Endothelial cell of umbilical vein (primary cell): ENCODE data around the gene TOX2. TPM values are rescaled to one million over a fixed set of nuclear protein-coding genes. Genes with fewer than 3 reads are reported as not detected.

Experiments used
- BruUV-seq: library from RNA; stranded (reverse); fragments of 400-500 nt; replicated peaks from 2 replicates; lab custom pipeline; 2021; lab: Mats Ljungman, UMichigan
- CTCF ChIA-PET: fragments of 300-600, 350-600 bp; sonication (Branson Sonifier 250); formaldehyde crosslinking; loops from one replicate; lab custom pipeline; 2021; ENCODE audit warnings: antibody characterized with exemption, inconsistent platforms; lab: Charles Lee
- POLR2A ChIA-PET: fragments of 300-600, 350-600 bp; sonication (Branson Sonifier 250); formaldehyde crosslinking; loops from one replicate; lab custom pipeline; 2021; ENCODE audit warnings: antibody characterized with exemption, inconsistent platforms; lab: Charles Lee
- DNase-seq: peaks from one replicate; pipeline ENCODE4 v3.0.0-alpha.2; 2011; ENCODE audit warnings: low read depth, low spot score
- FAIRE-seq: peaks from 2 replicates; lab custom pipeline; 2011; peaks lifted over from hg19 to GRCh38; lab: Jason Lieb, UNC
- H2AFZ ChIP-seq: 2 replicates; pipeline ENCODE4 v1.6.0; 2012; ENCODE audit warnings: low read depth, low read length, control low read depth, inconsistent platforms
- H3K27ac ChIP-seq: 2 replicates; pipeline ENCODE4 v1.5.1; 2011; ENCODE audit warnings: low read depth, mild to moderate bottlenecking, control low read depth, low read length, moderate library complexity; ENCODE audit not compliant: insufficient read depth
- H3K27me3 ChIP-seq, 2 experiments: 2 replicates each; pipeline versions ENCODE4 v1.6.0 to v1.6.1; 2011; ENCODE audit warnings: low read length in 2 of 2, mixed read lengths in 1 of 2; ENCODE audit not compliant: control insufficient read depth in 2 of 2, insufficient read depth in 2 of 2
- H3K36me3 ChIP-seq, 2 experiments: 2 replicates in 1 of 2; 3 replicates in 1 of 2; pipeline ENCODE4 v1.5.1; 2011; ENCODE audit warnings: low read length in 2 of 2, mild to moderate bottlenecking in 1 of 2, moderate library complexity in 1 of 2; ENCODE audit not compliant: control insufficient read depth in 2 of 2, insufficient read depth in 2 of 2; ENCODE audit errors: extremely low read depth in 1 of 2
- H3K4me1 ChIP-seq: 3 replicates; pipeline ENCODE4 v1.5.1; 2011; ENCODE audit warnings: mild to moderate bottlenecking, low read length; ENCODE audit not compliant: control insufficient read depth, insufficient read depth; ENCODE audit errors: extremely low read depth
- H3K4me2 ChIP-seq: 2 replicates; pipeline ENCODE4 v1.6.1; 2011; ENCODE audit warnings: low read length, control low read depth, mixed read lengths; ENCODE audit not compliant: insufficient read depth
- H3K4me3 ChIP-seq, 3 experiments: fragments of 200-600 bp in 1 of 3; sonication (generic), shearing (Covaris generic) in 1 of 3; replicated peaks in 1 of 3; 2 replicates each; pipeline ENCODE4 v1.5.1; 2011 to 2016; ENCODE audit warnings: control low read depth in 3 of 3, low read length in 3 of 3, mild to moderate bottlenecking in 2 of 3, inconsistent platforms in 1 of 3, low read depth in 1 of 3, moderate library complexity in 1 of 3; ENCODE audit not compliant: insufficient read depth in 1 of 3
- H3K79me2 ChIP-seq: 2 replicates; pipeline ENCODE4 v1.6.0; 2012; ENCODE audit warnings: low read length, inconsistent platforms; ENCODE audit not compliant: control insufficient read depth, insufficient read depth
- H3K9ac ChIP-seq: replicated peaks from 2 replicates; pipeline ENCODE3; 2011; ENCODE audit warnings: low read length, control low read depth; ENCODE audit not compliant: insufficient read depth; ENCODE audit errors: extremely low read depth
- H3K9me1 ChIP-seq: replicated peaks from 3 replicates; pipeline ENCODE4 v1.6.0; 2011; ENCODE audit warnings: mild to moderate bottlenecking, low read length; ENCODE audit not compliant: control insufficient read depth, insufficient read depth; ENCODE audit errors: extremely low read depth
- H3K9me3 ChIP-seq: replicated peaks from 2 replicates; pipeline ENCODE4 v1.5.1; 2012; ENCODE audit warnings: low read length, inconsistent platforms; ENCODE audit not compliant: control insufficient read depth, insufficient read depth
- H4K20me1 ChIP-seq: replicated peaks from 2 replicates; pipeline ENCODE3; 2011; ENCODE audit warnings: mild to moderate bottlenecking, low read length; ENCODE audit not compliant: control insufficient read depth, insufficient read depth; ENCODE audit errors: extremely low read depth
- CTCF ChIP-seq, 2 donors: IDR thresholded peaks; 1 replicate in 1 of 2; 2 replicates in 1 of 2; pipeline ENCODE4 v1.5.1; 2011; ENCODE audit warnings: low read length in 2 of 2, mild to moderate bottlenecking in 2 of 2, moderate library complexity in 2 of 2, control low read depth in 1 of 2, inconsistent platforms in 1 of 2, low read depth in 1 of 2; ENCODE audit not compliant: insufficient read depth in 1 of 2; ENCODE audit errors: extremely low read depth in 1 of 2
- EZH2 ChIP-seq: IDR thresholded peaks from 2 replicates; pipeline ENCODE4 v1.6.1; 2012; ENCODE audit warnings: borderline replicate concordance, low read depth, mild to moderate bottlenecking, moderate library complexity, low read length, inconsistent platforms; ENCODE audit not compliant: severe bottlenecking
- FOS ChIP-seq: IDR thresholded peaks from 2 replicates; pipeline ENCODE4 v1.6.1; 2011; ENCODE audit warnings: mild to moderate bottlenecking, low read length, moderate library complexity, borderline replicate concordance; ENCODE audit not compliant: insufficient read depth
- GATA2 ChIP-seq: IDR thresholded peaks from 2 replicates; pipeline ENCODE4 v1.7.0; 2011; ENCODE audit warnings: low read depth, mild to moderate bottlenecking, moderate library complexity, mixed read lengths, low read length; ENCODE audit not compliant: insufficient read length, insufficient read depth
- JUN ChIP-seq: IDR thresholded peaks from 2 replicates; pipeline ENCODE4 v1.6.1; 2011; ENCODE audit warnings: borderline replicate concordance, low read depth; ENCODE audit not compliant: insufficient read length, insufficient read depth
- MAX ChIP-seq: IDR thresholded peaks from 2 replicates; pipeline ENCODE4 v1.6.1; 2011; ENCODE audit not compliant: insufficient read depth, insufficient read length
- MYC ChIP-seq: IDR thresholded peaks from one replicate; pipeline ENCODE4 v1.6.1; 2011; ENCODE audit warnings: mild to moderate bottlenecking, low read depth, low read length
- POLR2A ChIP-seq: IDR thresholded peaks from 2 replicates; pipeline ENCODE4 v1.6.1; 2012; ENCODE audit warnings: low read depth, mild to moderate bottlenecking, control low read depth, low read length
- POLR2AphosphoS5 ChIP-seq: IDR thresholded peaks from 2 replicates; pipeline ENCODE4 v1.6.1; 2012; ENCODE audit warnings: low read depth, mild to moderate bottlenecking, control low read depth, low read length, moderate library complexity; ENCODE audit not compliant: insufficient read depth
- dilution Hi-C: fragments of 300-500 bp; cut with MboI; formaldehyde crosslinking; loops from one replicate; pipeline ENCODE4 v1.15.0; 2019; ENCODE audit warnings: low sequenced_read_pairs; ENCODE audit not compliant: extremely low pct_ligation_motif_present
- intact Hi-C: fragments of 100-400 bp; cut with micrococcal nuclease; formaldehyde crosslinking; loops from one replicate; pipeline ENCODE4 v1.10.0; 2022
- polyA plus RNA-seq, 4 experiments: library from polyadenylated mRNA; depleted of rRNA in 3 of 4; stranded (reverse) in 3 of 4; unstranded in 1 of 4; fragments of >200 nt; gene quantifications; 2 replicates each; pipeline versions ENCODE4 v1.2.1 to v1.2.3, GENCODE V29; 2011 to 2012; ENCODE audit warnings: missing spikeins in 1 of 4
- total RNA-seq: library from RNA; stranded (reverse); gene quantifications from 2 replicates; pipeline ENCODE4 v1.2.3, GENCODE V29; 2021

The TOX2 gene
- total and polyA plus RNA-seq, 2 donors (not counting 3 experiments of a cell fraction or from before 2014, with no cell fraction given): 7.0 to 18.6 TPM

GRCh38 chr20:44022464-44022863 lies 107.8 kb downstream of the TOX2 start:
- H3K27me3 ChIP-seq: peaks cover 0 to 1% of the 10 kb centered on the region in 2 experiments
- H3K4me1 ChIP-seq: peaks cover 27% of the 10 kb centered on the region
- intact Hi-C loops (no loop called here), dilution Hi-C loops (no loop called here)
- no peak overlapping the region for H3K4me3 ChIP-seq
- H3K79me2 ChIP-seq: no peaks in the 10 kb centered on the region
- no peak overlapping the region for H3K4me2 ChIP-seq
- no TSS peak for BruUV-seq
- H3K9me1 ChIP-seq: no peaks in the 10 kb centered on the region
- POLR2A ChIA-PET: no interaction called here
- DNase-seq: no peak
- no peaks in the 10 kb centered on the region for H3K36me3 ChIP-seq
- no peak for FAIRE-seq
- no peak for TF ChIP-seq JUN
- TF ChIP-seq CTCF (IDR thresholded peaks at IDR 0.05; ENCODE audit: extremely low read depth in 1 of 2, insufficient read depth in 1 of 2, low read depth in 1 of 2, low read length in 2 of 2): no peak
- no peak for TF ChIP-seq GATA2
- no peak for TF ChIP-seq FOS
- no peak for TF ChIP-seq MYC
- no peak for TF ChIP-seq EZH2
- no peak for TF ChIP-seq POLR2AphosphoS5
- no peak for TF ChIP-seq MAX
- no peak for TF ChIP-seq POLR2A
- no peaks in the 10 kb centered on the region for H4K20me1 ChIP-seq
- H2AFZ ChIP-seq: no peak overlapping the region
- CTCF ChIA-PET: no interaction called here
- no peaks in the 10 kb centered on the region for H3K9me3 ChIP-seq
- H3K9ac ChIP-seq: no peak overlapping the region
- H3K27ac ChIP-seq: no peak overlapping the region
